Stimulated activated CD8-positive, alpha-beta memory T cell treated with anti-CD3 and anti-CD28 coated beads, Interleukin-4, amount 100 ng/mL, for 1 hour (primary cell): ENCODE data around the gene HELZ.
"Not testable (repeated sequence)": the region's sequence is repeated elsewhere in the genome, so short reads cannot be mapped to it uniquely, and the experiment has no call there.

Experiments used
- DNase-seq, 2 donors: peaks; one replicate each; pipeline ENCODE4 v3.0.0-alpha.2; 2020; ENCODE audit warnings: low read depth in 2 of 2, low spot score in 1 of 2

Gene HELZ

GRCh38 chr17:67198131-67198530 is 46.9 kb downstream of the HELZ start:
- DNase-seq: no peak

- DNase-seq: not testable (repeated sequence)
These were observed 48.0 kb downstream of the HELZ start for GRCh38 chr17:67197023-67197422.

- DNase-seq: no peak
These were observed 48.6 kb downstream of the HELZ start for GRCh38 chr17:67196422-67196821.

- DNase-seq: no peak
These were observed 50.9 kb downstream of the HELZ start for GRCh38 chr17:67194134-67194533.

GRCh38 chr17:67187927-67188326 is 57.1 kb downstream of the HELZ start:
- no peak for DNase-seq

- DNase-seq: no peak
These were observed 58.2 kb downstream of the HELZ start for GRCh38 chr17:67186782-67187181.

- no peak for DNase-seq
These were observed 61.5 kb downstream of the HELZ start for GRCh38 chr17:67183531-67183930.

GRCh38 chr17:67181825-67182224 is 63.2 kb downstream of the HELZ start:
- no peak for DNase-seq

GRCh38 chr17:67180275-67180674 is 64.7 kb downstream of the HELZ start:
- DNase-seq: no peak

- DNase-seq: no peak
These were observed 66.4 kb downstream of the HELZ start for GRCh38 chr17:67178555-67178954.

- no peak for DNase-seq
These were observed 67.3 kb downstream of the HELZ start for GRCh38 chr17:67177732-67178131.

GRCh38 chr17:67174190-67174589 is 70.8 kb downstream of the HELZ start:
- DNase-seq: no peak

- DNase-seq: no peak
These were observed 73.4 kb downstream of the HELZ start for GRCh38 chr17:67171560-67171959.

- no peak for DNase-seq
These were observed 76.5 kb downstream of the HELZ start for GRCh38 chr17:67168496-67168895.

GRCh38 chr17:67165201-67165600 is 79.8 kb downstream of the HELZ start:
- no peak for DNase-seq

GRCh38 chr17:67164302-67164701 is 80.7 kb downstream of the HELZ start:
- DNase-seq: no peak

GRCh38 chr17:67162771-67163170 is 82.2 kb downstream of the HELZ start:
- no peak for DNase-seq

- DNase-seq: no peak
These were observed 83.4 kb downstream of the HELZ start for GRCh38 chr17:67161573-67161972.

GRCh38 chr17:67160791-67161190 is 84.2 kb downstream of the HELZ start:
- no peak for DNase-seq

- DNase-seq: no peak
These were observed 87.0 kb downstream of the HELZ start for GRCh38 chr17:67157732-67158639.

- no peak for DNase-seq
These were observed 88.5 kb downstream of the HELZ start for GRCh38 chr17:67156269-67157199.

GRCh38 chr17:67152824-67153223 is 92.2 kb downstream of the HELZ start:
- no peak for DNase-seq
